GM18519 (cell line): ENCODE data around the gene SYTL4.

Source experiments
- ATAC-seq: cut with Tn5 transposase; IDR thresholded peaks from one replicate; pipeline ENCODE4 v1.9.1; 2021; ENCODE audit warnings: mild to moderate bottlenecking, moderate library complexity; ENCODE audit not compliant: unreplicated experiment, low FRiP score

The SYTL4 gene

DNA sequence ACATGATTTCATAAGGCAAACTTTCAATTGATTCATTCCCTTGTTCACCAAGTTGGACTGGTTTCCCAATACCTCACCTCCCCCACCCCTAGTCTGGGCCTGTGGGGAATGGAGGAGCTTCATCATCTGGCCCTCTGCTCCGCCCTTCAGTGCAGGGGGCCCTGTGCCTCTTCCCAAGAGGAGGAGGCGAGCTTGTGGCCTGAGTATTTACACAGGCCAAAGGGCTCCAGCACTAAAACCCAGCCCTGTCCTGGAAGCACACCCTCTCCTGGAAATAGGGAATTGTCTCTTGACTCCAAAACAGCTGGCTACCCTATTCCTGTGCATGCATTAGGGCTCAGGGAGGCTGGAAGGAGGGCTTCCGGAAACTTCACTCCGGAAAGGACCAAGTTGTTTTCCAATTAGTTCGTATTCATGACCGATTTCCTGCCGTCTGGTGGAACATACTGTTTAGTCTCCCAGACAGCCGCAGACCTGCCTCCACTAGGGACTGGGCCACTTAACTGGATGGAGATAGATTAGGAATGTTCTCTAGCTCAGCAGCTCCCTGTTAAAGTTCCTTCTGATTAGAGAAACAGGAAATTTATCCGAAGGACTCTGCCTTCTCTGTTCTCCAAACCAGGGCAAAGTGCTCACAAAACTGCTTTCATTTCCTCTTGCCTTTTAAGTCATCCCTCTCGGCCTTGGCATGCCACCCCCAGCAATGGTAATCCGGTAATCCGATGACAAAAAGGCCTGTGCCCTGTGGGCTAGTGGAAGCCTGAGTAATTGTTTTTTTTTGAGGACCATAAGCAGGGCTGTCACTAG is 82.2 kb downstream of the SYTL4 start:
- ATAC-seq = no peak

DNA sequence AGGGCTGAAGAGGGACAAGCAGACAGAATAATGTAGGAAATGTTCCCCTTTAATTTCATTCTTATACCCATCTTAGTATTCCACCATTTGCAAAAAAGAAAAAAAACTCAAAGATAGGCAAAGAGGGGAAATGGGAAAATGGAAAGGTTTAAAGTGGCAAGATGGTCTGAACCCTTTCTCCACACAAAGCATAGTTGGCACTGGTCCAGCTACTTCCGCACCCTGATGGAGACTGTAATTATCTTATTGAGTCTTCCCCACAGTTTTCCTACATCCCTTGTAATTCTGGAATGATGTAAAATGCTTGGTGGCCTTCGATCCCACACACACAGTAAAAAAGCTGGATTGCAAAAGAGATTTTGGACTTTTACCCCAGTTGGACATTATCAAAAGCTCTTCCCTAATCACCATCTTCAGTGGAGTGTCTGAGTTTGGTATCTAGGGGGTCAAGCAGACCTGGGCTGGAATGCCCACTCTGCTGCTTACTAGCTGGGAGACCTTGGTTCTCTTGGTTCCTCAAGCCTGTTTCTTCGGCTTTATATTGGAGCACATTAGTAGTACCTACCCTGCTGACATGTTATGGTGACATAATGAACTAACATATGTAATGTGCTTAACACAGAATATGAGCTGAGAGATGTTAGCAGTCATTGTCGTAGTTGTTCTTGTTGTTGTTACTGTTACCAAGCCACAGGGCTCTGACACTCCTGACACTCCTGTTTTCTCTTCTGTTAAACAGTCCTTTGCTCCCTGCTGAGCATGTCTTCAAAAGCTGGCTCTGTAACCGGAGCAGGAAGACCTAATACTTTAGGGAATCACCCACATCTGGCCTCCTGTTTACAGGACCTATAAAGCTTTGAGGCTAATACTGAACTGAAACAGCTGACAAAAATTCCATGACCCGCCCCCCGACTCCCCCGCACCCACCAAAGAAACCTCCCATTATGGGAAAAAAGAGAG is 83.2 kb downstream of the SYTL4 start:
- ATAC-seq = no peak

DNA sequence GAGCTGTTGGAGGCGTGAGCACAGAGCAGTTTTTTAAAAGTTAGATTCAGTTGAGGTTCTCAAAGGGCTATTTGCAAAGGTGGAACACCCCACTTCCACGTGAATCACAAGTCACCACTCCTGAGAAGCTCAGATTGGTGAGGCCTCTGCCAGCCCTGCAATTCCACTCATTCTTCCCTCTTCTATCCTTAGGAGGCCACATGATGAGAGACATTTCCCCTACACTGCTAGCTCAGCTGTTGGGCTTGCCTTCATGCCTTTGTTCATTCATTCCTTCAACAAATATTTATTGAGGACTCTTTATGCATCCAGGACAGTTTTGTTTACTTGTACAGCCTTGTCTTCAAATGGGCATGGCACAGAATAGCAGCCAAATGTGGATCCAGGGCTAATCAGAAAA is 84.2 kb downstream of the SYTL4 start:
- ATAC-seq = no peak

DNA sequence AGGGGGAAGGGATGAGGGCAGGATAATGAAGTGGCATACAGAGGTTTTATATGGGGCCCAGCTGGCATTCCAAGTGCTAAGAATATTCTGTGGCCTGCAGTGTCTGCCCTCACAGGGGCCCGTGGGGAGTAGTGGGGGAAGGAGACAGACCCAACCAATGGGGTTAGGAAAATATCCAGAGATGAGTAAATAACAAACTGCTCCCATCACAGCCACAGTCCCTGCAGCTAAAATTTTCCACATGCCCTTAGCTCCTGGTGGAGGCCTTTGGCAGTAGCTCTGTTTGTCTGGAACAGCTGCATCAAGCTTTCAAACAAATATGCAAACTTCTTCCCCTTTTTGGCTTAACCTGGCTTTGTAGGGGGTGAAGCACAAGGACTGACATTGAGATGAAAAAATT is 84.8 kb downstream of the SYTL4 start:
- no peak for ATAC-seq

DNA sequence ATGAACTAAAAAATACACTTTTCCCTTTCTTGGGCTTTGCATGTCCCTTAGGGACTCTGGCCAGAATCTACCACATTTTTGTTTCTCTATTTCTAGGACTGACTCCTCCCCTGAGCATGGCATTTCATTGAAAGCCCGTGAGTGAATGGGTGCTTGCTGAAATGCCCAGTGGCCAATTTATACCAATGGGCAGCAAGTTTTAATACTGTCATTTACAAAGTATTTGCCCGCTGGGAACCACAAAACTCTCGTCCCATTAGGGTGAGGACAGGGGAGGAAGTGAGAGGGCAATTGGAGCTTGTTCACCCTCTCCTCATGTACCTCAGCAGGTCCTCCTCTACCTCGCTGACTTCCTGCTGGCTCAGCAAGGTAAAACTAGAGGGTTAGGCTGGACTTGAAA is 86.8 kb downstream of the SYTL4 start:
- no peak for ATAC-seq

DNA sequence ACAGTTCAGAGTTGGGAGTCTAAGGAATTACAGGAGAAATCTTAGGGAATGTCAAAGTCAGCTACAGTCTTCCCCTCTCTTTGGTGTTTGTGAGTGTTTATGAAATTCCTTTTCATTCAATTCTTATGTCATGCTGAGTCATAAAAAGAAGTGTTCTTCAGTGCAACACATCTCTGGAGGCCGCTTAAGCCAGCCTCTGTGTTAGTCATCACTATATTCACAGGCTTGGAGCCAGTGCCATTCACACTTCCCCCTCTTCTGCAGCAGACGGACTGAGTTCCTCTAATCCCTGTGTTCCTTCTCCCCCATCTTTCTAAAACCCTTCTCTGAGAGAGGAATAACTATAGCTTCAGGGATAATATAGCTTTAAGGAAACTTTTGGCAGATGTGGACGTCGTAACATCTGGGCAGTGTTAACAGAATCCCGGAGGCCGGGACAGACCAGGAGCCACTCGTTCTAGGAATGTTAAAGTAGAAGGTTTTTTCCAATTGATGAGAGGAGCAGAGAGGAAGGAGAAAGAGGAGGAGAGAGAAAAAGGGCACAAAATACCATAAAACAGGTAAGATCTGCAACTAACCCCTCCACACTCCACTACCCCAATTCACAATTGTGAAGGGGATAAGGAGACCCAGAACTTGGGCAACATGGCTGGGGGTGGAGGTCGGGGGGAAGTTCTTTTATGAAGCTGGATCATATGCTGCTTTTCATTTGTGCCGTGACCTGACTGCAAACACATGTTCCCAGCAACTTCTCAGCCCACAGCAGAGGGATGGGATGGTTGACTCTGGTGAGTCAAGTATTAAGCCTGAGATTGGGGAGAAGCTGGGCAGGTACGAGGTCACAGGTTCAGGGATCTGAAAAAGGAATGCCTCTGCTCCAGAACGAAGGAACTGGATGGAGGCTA is 87.7 kb downstream of the SYTL4 start, which contains the start of gene SRPX2:
TSS of gene SRPX2 (plus strand) at position 244 of the 905 bp plus-strand sequence. CDS start 2,124 bp downstream, outside the sequence.
- ATAC-seq = peak; percentile 44

DNA sequence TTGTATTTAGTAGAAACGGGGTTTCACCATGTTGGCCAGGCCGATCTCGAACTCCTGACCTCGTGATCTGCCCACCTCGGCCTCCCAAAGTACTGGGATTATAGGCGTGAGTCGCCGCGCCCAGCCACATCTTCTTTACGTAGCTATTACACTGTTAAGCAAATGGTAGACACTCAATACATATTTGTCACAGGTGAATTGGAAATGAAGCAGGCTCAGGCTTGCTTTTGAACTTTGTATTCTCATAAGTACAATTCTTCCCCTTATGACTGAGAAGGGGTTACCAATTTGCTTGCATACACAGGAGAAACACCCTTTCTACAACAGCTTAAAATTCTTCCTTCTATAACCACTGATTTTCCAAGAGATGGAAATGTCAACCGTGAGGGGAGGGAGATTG is 88.7 kb downstream of the SYTL4 start:
- ATAC-seq = no peak

DNA sequence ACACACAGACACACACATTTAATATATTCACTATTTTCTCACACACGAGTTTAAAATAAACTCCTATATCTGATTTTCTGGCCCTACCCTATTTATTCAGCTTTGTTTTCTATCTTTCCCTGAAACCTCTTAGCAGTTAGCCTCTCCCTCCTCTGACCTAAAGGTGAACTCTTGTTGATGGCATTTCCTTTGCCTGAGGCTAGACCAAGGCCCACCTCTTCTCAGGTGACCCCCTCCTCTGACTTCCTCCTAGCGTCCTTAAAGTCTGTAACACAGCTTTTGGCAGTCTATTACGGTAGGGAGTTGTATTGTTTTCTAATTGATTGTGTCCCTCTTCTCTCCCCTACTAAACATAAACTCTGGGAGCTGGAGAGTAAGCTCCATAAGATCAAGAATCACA is 89.6 kb downstream of the SYTL4 start:
- ATAC-seq = no peak

DNA sequence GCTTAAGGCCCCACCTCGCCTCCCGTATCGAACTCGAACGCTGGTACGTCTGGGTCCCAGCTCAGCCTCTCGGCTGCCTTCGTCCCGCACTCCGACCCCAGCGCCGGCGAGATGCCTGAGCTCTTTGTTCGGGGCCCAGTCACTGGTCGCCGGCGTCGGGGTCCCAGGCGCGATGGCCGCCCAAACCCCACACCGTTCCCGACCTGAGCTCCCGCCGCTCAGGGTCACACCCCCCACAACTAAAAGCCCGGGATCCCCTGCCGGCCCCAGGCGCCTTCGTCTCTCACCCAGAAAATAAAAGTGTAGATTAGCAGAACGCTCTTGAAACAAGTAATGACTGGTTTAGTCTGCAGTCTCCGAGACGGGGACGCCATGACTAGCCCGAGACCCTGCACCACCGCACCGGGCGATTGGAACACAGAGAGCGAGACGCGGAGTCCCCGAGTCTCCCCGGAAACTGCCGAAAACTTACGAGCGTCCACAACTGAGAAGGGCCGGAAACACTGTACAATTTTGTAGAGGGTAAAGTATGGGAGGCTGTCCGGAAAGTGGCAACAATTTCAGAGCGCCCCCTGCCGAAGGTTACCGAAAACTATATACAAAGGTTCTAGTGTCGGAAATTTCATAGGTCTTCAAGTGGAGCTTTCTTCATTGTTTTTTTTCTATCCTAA is 95.5 kb downstream of the SYTL4 start, which contains the start of gene TSPAN6:
TSS of gene TSPAN6 (minus strand) at position 486 of the 671 bp plus-strand sequence. CDS start at position 374, 112 bp downstream.
- peak; percentile 98 for ATAC-seq

DNA sequence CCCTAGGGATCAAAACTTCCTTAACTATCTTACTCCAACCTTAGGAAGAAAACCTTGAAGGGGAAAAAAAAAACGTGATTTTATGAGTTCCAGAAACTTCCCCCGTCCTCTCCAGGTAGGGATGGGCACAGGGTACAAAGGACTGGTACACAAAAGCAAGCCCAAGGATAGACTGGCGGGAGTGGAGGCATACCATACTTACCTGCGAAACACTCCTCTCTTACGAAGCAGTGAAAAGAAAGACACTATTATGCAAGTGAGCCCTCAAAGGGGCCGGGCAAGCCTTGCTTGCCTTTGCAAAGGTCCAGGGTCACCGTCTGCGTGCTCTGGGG is 96.0 kb downstream of the SYTL4 start:
- no peak for ATAC-seq

DNA sequence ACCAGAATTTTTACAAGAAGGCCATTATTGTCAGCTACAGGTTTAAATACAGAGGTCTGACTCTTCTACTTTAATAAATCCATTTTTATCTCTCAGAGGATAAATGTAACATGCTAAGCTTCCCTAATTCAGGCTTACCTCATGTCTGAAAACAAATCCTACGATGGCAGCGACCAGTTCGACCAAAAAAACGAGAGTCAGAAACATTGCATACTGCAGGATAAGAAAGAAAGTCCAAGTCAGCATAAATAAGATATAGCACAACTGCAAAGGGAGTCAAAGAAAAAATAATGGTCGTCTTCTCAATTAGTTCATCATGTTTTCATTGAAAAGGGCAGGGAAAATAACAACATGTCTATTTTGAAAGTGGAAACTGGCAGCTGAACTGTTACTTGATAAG is 96.9 kb downstream of the SYTL4 start:
- ATAC-seq = no peak

DNA sequence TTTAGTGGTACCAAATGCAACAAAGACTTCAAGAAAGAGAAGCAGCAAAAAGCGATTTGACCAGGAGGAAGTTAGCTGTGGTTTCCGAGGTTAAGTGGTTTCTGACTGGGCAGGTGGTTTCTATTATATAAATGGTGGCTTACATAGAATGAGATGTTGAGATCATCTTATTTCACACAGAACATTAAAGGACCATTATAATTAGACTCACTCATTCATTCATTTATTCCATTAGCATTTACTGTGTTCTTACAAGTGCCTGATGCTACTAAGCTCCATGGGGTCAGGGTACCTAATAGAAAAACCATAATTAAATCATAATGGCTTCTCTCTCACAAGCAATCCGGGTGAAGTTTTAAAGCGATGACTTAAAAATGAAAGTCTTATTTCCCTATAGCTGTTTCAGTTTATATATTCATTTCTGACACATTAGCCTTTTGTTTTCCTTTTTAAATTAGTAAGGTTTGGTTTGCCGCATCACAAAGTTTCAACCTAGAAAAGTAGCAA is 105.9 kb downstream of the SYTL4 start:
- ATAC-seq = peak; percentile 92
